SH-SY5Y (cell line): ENCODE measurements around the gene TOGARAM1.

Experiments
- GATA2 ChIP-seq: IDR thresholded peaks from 2 replicates; pipeline ENCODE4 v1.6.1; 2011; ENCODE audit warnings: mild to moderate bottlenecking, low read depth, low read length
- GATA3 ChIP-seq: IDR thresholded peaks from 2 replicates; pipeline ENCODE4 v1.6.1; 2011; ENCODE audit warnings: low read depth, mild to moderate bottlenecking, low read length, moderate library complexity

- TF ChIP-seq GATA3 (no peak), GATA2 (no peak)
Observed at GRCh38 chr14:45070215-45070614, 108.2 kb downstream of the TOGARAM1 start.
